GM19438 (cell line): Measurements from ENCODE around the gene ARL14.

Experiments
- ATAC-seq: cut with Tn5 transposase; IDR thresholded peaks from one replicate; pipeline ENCODE4 v1.9.1; 2021; ENCODE audit warnings: low read depth; ENCODE audit not compliant: unreplicated experiment

Gene ARL14

GRCh38 chr3:160676547-160677303, at the start of gene ARL14:
Gene ARL14, plus strand, starts transcription at chr3:160677160. Its CDS starts 187 bp downstream, at chr3:160677347.
- ATAC-seq, result no peak

- no peak for ATAC-seq
These were observed 47.5 kb upstream of the ARL14 start for GRCh38 chr3:160629491-160629890.

- ATAC-seq, result no peak
These were observed 43.4 kb upstream of the ARL14 start for GRCh38 chr3:160633361-160634083.

DNA sequence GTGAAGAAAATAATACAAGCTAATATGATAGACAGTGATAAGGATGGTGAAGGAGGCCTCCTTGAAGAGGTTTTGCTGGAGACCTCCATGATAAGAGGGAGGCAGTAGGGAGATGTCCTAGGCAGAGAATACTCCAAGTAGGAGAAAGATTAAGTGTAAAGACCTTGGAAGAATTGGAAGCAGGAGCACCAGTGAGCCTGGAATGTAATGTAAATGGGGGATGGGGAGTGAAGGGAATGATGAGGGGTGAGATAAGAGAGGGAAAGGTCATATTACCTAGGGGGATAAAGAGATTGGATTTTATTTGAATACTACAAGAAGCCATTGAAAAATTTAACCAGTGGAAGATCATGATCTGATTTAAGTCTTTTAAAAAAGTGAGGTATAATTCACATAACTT, 41.7 kb upstream of the ARL14 start:
- no peak for ATAC-seq

DNA sequence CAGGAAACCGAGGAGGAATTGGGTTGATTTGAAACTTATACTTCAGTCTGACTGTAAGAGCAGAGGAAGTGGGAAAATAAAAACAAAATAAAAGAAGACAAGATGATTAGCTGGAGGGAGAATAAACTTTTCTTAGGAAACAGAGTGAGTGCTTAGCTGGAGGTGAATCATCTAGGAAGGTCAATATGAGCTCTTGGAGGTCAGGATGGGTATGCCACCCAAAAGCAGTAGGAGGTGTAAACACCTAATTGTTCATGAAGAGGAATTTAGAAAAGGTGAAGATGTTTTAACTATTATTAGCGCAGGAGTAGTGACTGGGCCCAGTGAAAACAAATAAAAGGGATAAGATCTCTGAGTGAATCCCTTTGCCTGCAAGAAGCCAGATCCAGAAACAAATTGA, 39.9 kb upstream of the ARL14 start:
- no peak for ATAC-seq

- ATAC-seq, result no peak
These were observed 38.8 kb upstream of the ARL14 start for GRCh38 chr3:160638184-160638583.

DNA sequence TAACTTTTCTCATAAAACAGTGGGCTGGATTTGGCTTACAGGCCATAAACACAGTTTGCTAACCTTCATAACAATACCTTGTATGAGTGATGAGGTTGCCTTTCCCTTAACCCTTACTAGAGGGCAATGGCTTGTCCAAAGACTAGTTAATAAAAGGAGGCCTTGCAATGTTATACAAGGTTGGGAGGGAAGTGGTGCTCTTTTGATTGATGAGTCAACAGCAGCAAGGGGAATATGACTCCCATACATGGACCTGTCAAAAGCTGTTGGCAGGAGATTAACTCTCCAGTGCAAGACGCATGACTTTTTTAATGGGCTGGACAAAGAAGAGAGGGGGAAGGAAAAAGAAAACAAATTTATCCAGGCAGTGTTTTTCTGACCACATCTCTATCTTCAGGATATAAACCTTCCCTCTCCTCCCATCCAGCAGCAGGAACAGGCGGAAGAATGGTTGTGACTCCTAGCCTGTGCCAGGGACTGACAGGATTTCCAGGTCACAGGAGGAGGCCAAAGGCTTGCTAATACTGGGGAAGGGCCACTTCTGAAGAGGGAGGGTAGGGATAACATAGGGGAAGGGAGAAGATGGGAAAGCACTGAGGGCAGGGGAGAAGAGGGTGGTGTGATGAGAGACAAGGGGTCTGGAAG, 35.2 kb upstream of the ARL14 start:
- no peak for ATAC-seq

GRCh38 chr3:160643994-160644393, 33.0 kb upstream of the ARL14 start:
- ATAC-seq, result no peak

- ATAC-seq, result no peak
These were observed 32.5 kb upstream of the ARL14 start for GRCh38 chr3:160644491-160644890.

DNA sequence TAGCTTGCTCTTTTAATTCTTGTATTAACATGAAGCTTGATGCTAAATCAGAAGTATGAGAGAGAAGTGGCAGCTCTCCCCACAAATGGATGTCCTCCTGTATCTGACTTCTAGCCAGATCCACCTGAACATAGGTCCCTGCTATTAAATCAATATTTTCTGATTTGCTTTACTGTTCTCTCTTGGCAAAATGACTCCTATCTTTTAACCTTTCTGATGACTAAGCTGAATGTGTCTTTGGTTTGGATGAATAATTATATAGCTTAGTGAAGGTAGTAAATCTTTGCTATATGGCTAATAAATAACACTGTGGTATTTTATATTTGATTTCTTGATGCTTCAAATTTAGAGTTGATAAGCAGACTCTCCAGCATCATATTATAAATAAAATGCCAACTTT, 28.3 kb upstream of the ARL14 start:
- no peak for ATAC-seq

- ATAC-seq, result no peak
These were observed 27.4 kb upstream of the ARL14 start for GRCh38 chr3:160649596-160649995.

- ATAC-seq, result no peak
These were observed 23.4 kb upstream of the ARL14 start for GRCh38 chr3:160653512-160653911.

DNA sequence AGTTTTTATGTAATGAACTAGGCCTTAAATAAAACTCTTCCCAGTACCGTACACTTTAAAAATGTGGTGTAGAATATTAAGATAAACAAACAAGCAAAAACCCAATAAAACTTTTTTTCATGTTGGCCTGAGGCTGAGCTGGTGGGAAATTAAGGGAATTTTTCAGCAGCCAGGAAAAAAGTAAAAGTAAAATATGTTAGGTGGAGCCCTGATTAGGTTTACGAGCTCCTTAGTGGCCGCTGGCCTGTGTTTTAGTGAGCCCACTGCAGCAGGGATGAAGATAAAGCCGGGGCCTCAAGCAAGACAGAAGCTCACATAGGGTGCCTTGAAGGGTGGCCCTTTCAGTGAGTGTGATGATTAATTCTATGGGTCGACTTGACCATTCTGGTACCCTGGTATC, 16.1 kb upstream of the ARL14 start:
- ATAC-seq, result no peak

GRCh38 chr3:160661660-160662059, 15.3 kb upstream of the ARL14 start:
- no peak for ATAC-seq

DNA sequence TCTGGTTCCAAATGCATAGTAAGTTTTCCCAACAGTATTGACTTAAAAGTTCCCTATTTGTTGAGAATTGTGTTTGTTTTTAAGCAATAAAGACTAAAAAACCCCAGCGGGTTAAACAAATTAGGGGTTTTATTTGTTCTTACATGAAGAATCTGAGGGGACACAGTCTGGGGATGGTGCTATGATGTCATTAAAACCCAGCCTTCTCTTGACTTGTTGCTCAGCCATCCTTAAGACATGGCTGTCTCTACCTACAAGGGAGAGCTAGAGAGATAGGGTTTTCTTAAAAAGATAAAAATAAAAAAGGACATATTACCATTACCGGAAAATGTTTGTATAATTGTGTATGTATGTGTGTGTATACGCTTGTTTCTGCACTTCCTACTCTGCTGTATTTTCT, 11.7 kb upstream of the ARL14 start:
- no peak for ATAC-seq

- ATAC-seq, result peak; percentile 84
These were observed 11.0 kb upstream of the ARL14 start for GRCh38 chr3:160665784-160666526.

DNA sequence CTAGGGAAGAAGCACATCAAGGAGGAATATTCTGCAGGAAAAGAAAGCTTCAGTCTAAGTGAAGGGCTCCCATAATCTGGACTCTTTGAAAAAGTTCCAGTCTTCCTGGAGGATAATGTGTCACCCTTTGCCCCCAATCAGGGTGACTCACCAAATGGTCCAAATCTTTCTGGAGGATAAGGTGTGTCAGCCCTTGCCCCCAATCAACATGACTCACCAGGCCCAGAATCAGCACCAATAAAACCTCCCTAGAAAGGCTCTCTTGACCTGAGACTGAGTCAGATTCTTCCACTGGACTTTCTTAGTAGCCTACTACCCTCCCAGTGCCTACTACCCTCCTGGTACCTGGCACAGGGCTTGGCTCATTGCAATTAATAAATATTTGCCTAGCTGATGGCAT, 9.5 kb upstream of the ARL14 start:
- no peak for ATAC-seq

GRCh38 chr3:160668454-160668853, 8.5 kb upstream of the ARL14 start:
- no peak for ATAC-seq

- peak; percentile 99 for ATAC-seq
These were observed 5.7 kb upstream of the ARL14 start for GRCh38 chr3:160671231-160671630.

DNA sequence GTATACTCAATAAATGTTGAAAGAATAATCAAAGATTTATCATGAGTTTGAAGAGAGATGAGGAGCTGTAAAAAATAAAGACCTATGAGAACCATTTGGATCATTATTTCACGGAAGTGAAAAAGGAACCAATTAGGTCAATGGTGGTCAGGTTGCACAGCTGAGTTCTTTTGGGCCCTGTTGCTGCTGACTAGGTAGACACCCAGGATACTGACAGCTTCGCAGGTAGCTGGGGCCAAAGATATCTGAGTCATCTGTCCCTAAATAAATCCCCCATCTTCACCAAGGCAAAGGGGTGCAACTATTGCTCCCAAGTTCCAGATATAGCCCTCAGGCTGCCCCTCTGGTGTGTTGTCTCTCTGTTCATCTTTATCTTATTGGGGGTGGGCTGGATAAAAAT, 5.0 kb upstream of the ARL14 start:
- ATAC-seq, result no peak

- no peak for ATAC-seq
These were observed 3.8 kb upstream of the ARL14 start for GRCh38 chr3:160673188-160673587.
